Measurements from ENCODE around the gene LILRB3.
"Not testable (repeated sequence)": the region's sequence is repeated elsewhere in the genome, so short reads cannot be mapped to it uniquely, and the experiment has no call there.

Gene LILRB3

GRCh38 chr19:54218259-54218658, 4.5 kb downstream of the LILRB3 start:
- TF ChIP-seq CTCF (IDR thresholded peaks at IDR 0.05; ENCODE audit: borderline replicate concordance, insufficient read depth, low read depth, low read length), result no peak
- H3K4me3 ChIP-seq (ENCODE audit: low read depth, low read length), result no peak overlapping the region

GRCh38 chr19:54217517-54218247, 5.1 kb downstream of the LILRB3 start:
- H3K4me3 ChIP-seq (ENCODE audit: low read depth, low read length), result not testable (repeated sequence)

GRCh38 chr19:54216869-54217268, 5.9 kb downstream of the LILRB3 start:
- no peak overlapping the region for H3K4me3 ChIP-seq (ENCODE audit: low read depth, low read length)
- TF ChIP-seq CTCF (IDR thresholded peaks at IDR 0.05; ENCODE audit: borderline replicate concordance, insufficient read depth, low read depth, low read length), result no peak

GRCh38 chr19:54214734-54215133, 8.1 kb downstream of the LILRB3 start:
- not testable (repeated sequence) for H3K4me3 ChIP-seq (ENCODE audit: low read depth, low read length)

GRCh38 chr19:54214217-54214616, 8.6 kb downstream of the LILRB3 start:
- H3K4me3 ChIP-seq (ENCODE audit: low read depth, low read length), result not testable (repeated sequence)

GRCh38 chr19:54211235-54211634, 11.6 kb downstream of the LILRB3 start:
- TF ChIP-seq CTCF (IDR thresholded peaks at IDR 0.05; ENCODE audit: borderline replicate concordance, insufficient read depth, low read depth, low read length), result no peak
- no peak overlapping the region for H3K4me3 ChIP-seq (ENCODE audit: low read depth, low read length)

GRCh38 chr19:54209811-54210494, 12.9 kb downstream of the LILRB3 start:
- no peak overlapping the region for H3K4me3 ChIP-seq (ENCODE audit: low read depth, low read length)
- TF ChIP-seq CTCF (IDR thresholded peaks at IDR 0.05; ENCODE audit: borderline replicate concordance, insufficient read depth, low read depth, low read length), result no peak

GRCh38 chr19:54209058-54209810, 13.6 kb downstream of the LILRB3 start:
- no peak overlapping the region for H3K4me3 ChIP-seq (ENCODE audit: low read depth, low read length)
- no peak for TF ChIP-seq CTCF (IDR thresholded peaks at IDR 0.05; ENCODE audit: borderline replicate concordance, insufficient read depth, low read depth, low read length)

All from GM12875 (cell line).